GM20431 (cell line): ENCODE measurements around the gene DSCAM.
"Not testable (repeated sequence)": the region's sequence is repeated elsewhere in the genome, so short reads cannot be mapped to it uniquely, and the experiment has no call there.

Experiments used
- in situ Hi-C: fragments of 300-500 bp; cut with MseI, MboI; formaldehyde crosslinking; loops from one replicate; pipeline ENCODE4 v1.15.0; 2020; ENCODE audit warnings: low sequenced_read_pairs; ENCODE audit not compliant: unreplicated experiment

The DSCAM gene, protein sequence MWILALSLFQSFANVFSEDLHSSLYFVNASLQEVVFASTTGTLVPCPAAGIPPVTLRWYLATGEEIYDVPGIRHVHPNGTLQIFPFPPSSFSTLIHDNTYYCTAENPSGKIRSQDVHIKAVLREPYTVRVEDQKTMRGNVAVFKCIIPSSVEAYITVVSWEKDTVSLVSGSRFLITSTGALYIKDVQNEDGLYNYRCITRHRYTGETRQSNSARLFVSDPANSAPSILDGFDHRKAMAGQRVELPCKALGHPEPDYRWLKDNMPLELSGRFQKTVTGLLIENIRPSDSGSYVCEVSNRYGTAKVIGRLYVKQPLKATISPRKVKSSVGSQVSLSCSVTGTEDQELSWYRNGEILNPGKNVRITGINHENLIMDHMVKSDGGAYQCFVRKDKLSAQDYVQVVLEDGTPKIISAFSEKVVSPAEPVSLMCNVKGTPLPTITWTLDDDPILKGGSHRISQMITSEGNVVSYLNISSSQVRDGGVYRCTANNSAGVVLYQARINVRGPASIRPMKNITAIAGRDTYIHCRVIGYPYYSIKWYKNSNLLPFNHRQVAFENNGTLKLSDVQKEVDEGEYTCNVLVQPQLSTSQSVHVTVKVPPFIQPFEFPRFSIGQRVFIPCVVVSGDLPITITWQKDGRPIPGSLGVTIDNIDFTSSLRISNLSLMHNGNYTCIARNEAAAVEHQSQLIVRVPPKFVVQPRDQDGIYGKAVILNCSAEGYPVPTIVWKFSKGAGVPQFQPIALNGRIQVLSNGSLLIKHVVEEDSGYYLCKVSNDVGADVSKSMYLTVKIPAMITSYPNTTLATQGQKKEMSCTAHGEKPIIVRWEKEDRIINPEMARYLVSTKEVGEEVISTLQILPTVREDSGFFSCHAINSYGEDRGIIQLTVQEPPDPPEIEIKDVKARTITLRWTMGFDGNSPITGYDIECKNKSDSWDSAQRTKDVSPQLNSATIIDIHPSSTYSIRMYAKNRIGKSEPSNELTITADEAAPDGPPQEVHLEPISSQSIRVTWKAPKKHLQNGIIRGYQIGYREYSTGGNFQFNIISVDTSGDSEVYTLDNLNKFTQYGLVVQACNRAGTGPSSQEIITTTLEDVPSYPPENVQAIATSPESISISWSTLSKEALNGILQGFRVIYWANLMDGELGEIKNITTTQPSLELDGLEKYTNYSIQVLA (N-terminal part only)

DNA sequence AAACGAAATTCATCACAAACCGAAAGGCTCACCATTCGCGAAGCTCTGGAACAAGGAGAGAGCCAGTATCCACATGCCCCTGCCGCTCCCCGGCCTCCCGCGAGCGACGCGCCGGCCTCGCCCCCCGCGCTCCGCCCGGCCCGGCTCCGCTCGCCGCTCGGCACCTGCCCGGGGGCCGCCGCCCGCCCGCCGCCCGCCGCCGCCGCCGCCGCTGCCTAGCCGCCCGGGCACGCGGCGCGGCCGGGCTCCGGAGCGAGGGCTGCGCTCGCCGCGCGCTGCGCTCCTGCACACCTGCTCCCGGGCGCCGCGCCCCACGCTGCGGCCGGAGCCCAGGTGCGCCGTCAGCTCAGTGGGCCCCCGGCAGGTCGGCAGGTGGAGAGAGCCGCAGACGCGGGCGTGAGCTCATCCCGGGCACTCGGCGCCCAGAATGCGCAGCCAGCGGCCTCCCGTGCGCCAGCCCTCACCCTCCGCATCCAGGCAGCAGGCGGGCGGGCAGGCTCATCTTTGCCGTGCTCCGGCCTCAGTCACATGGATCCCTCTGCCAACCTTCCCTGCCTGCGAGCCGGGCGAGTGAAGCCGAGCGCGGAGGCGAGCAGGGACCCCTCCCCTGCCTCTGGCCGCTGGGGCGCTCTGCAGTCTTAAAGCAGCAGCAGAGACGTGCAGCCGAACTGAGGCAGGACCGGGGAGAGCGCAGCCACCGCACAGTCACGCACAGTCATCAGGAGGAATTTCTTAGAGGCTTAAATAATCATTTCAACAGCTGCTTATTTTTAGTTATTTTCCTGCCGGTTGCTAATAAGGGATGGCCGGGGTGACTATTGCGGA lies at the start of gene DSCAM:
Gene DSCAM, minus strand, starts transcription at position 572 of the 825 bp plus-strand sequence. Its CDS starts 497 bp downstream, at position 75.
- in situ Hi-C loops, result no loop called here

DNA sequence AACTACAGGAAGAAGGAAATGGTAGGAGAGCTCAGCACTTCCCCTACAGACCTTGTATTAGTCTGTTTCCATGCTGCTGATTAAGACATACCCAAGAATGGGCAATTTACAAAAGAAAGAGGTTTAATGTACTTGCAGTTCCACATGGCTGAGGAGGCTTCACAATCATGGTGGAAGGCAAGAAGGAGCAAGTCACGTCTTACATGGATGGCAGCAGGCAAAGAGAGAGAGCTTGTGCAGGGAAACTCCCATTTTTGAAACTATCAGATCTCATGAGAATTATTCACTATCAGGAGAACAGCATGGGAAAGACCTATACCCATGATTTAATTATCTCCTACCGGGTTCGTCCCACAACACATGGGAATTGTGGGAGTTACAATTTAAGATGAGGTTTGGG lies 48.7 kb upstream of the DSCAM start:
- in situ Hi-C loops, result not testable (repeated sequence)

DNA sequence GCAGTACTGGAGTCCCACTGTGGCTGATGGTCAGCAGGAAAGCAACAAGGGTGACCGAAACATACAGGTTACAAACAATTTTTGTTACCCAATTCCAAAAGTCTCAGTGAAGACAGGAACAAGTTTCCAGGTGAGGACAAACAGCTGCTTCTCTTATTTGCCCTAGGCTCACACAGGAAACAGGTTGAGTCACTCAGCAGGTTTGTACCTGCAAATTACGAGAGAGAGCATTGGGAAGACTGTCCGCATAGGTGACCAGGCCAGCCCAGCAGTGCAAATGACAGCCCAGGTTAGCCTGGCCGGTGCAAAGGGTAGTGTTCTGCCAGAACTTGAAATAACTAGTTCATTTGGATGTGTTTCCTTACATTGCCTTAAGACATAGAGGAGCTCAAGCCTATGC lies 40.0 kb upstream of the DSCAM start:
- in situ Hi-C loops, result no loop called here

DNA sequence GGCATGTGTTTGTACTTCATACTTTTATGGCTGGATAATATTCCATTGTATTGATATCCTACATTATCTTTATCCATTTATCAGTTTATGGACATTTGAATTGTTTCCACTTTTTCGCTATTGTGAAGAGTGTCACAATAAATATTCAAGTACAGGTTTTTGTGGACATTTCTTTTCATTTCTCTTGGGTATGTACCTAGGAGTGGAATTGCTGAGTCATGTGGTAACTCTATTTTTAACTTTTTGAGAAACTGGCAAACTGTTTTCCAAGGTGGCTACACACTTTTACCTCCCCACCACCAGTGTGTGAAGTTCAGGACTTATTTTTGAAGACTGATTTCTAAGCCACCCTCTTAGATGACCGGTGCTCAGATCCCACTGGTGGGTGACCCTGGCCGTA lies 39.0 kb upstream of the DSCAM start:
- in situ Hi-C loops, result no loop called here

DNA sequence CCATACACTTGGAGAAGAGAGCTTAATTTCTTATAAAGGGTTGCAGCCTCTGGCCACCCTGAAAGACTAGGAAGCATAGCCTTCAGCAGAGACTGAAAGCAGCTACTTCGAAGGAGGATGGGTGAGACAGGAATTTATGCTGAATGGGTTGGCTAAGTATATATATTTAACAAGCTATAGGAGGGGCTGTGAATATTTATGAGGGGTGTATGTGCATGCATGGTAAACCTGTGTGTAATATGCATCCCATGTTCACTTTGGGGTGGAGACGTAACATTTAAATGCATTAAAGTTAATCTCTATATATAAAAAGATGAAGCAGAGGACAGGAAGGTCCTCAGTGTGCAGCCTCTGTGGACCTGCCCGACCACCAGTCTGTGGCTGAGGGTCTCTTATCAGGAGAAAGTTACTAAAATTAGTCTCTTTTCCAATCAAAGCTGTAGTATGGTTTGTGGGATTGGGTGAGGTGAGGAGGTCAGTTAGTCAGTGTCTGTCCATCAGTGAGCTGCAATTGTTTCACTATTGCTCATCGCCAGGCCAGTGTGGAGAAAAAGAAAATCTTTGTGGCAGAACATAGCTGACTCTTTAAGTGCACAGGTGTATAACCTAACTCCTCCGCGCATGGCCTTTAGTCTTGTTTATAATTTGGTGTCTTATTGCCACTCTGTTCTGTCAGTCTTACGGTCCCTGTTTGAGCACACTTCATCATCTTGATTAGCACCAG lies 35.4 kb upstream of the DSCAM start:
- in situ Hi-C loops, result no loop called here

DNA sequence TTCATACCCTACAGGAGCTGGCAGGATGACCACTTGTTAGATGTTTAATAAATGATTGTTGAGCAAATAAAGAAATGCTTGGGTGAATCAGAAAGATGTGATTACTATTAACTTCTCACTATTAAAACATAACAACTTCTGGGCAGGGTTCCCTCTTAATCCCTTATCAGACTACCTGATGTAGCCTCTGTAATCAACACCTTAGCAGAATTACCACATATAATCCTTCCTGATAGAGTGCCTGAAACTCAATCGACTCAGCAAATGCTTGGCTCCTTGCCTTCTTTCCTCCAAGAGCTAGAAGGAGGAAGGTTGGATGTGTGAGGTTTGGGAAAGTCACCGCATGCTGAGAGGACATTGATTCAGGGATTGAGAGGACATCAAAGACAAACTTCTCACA lies 34.8 kb upstream of the DSCAM start:
- in situ Hi-C loops, result no loop called here

DNA sequence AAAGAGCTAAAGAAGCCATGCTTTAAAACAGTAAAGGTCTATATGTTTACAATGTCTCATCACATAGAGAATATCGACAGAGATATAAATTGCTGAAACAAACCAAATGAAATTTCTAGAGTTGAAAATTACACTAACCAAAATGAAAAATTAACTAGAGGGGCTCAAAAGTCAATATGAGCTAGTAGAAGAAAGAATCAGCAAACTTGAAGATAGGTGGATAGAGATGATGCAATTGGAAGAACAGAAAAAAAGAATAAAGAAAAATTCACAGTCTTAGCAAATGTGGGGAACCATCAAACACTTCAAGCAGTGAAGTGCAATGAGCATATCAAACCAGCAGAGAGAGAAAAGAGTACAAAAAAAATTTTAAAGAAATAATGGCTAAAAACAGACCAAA lies 24.1 kb upstream of the DSCAM start:
- in situ Hi-C loops, result no loop called here

DNA sequence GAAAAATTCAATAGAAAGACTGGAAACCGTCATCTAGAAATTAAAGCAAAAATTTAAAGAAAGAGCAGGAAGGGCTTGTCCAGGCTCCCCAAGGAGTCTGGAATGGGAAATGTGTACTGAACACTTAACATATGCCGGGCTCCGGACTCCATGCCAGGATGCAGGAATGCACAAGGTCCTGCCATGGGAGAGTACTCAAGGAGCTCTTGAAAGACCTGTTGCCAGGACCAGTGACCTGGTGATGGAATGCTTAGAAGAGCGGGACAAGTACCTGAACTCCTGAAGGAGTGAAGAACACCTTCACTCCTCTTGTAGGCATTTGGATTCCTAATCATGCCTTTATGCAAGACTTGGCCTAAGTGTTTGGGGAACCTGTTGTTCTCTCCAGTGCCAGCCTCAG lies 16.9 kb upstream of the DSCAM start:
- in situ Hi-C loops, result no loop called here

DNA sequence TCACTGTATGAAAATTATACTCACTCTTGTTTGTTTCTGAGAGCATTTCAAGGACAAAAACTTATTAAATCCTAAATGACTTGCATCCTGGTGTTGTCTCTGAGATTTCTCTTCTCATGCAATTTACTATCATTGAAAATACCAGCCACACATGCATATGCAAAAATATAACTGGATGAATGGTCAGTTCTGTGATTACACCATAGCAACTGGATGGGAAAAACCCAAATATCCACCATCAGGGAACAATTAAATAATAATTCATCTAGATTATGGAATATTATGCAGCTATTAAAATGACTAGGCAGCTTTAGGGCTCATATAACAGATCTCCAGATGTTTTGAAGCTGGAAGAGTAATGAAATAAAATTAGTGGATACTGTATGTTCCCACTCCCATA lies 11.6 kb upstream of the DSCAM start:
- in situ Hi-C loops, result no loop called here

DNA sequence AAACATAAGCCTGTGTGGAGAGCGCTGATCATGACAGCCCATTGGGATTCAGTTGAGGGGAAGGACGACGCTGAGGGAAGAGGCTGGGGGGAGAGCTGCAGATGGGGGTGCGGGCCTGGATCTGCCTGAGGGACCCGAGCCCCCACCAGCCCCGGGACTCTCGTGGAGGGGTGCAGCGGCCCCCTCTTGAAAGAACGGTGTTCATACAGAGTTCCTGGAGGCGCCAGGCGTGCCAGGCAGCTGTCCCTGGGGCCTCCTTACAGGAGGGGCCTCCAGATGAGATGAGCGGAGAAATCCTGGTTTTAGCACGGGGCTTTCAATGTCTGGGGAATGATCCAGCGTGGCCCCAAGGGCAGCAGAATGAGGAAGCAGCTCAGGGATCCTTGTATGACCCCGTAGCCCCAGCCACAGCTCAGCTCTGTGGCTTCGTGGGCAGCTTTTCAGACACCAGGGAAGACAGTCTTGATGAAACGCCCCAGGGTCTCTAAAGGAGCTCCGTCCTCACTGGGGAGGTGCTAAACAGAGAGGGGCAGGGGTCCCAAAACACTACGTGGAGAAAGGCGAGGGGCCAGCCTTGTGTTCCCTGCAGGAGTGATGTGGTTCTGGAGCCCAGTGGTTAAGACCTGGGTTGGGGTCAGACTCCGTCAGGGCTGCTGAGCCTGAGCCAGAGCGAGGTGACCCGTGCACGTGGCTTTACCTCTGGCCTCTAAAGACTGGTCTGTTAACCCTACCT lies 7.2 kb upstream of the DSCAM start:
- in situ Hi-C loops, result no loop called here

DNA sequence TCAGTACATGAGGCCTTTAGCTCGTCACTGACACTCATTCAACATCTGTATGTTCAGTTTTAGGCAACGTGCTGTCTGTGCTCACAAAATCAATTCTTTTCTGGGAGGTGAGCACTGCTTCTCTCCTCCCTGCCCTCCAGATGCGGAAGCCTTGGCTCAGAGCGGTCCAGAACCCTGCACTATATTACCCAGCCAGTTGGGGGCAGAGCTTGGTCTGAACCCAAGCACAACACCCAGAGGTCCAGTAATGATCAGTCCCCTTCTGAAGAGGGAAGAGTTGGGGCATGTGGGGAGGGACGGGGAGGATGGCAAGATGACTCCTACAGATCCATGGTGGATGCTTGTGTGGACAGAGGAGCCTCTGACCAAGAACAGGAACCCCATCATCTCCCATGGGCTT lies 5.6 kb upstream of the DSCAM start:
- in situ Hi-C loops, result no loop called here

DNA sequence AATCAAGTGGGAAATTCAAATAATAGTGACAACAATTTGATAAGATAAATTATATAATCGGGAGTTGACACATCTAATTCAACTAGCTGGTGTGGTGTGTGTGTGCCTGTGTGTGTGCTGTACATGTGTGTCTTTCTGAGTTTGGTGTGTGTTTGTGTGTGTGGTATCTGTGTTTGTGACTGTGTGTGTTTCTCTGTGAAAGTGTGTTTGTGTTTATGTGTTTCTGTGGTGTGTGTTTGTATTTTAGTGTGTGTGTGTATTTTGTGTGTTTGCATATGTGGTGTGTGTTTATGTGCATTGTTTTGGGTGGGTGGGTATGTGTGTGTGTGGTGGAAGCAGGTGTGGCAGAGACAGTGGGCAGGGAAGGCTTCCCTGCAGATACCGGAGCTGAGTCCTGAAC lies 4.8 kb upstream of the DSCAM start:
- in situ Hi-C loops, result no loop called here

DNA sequence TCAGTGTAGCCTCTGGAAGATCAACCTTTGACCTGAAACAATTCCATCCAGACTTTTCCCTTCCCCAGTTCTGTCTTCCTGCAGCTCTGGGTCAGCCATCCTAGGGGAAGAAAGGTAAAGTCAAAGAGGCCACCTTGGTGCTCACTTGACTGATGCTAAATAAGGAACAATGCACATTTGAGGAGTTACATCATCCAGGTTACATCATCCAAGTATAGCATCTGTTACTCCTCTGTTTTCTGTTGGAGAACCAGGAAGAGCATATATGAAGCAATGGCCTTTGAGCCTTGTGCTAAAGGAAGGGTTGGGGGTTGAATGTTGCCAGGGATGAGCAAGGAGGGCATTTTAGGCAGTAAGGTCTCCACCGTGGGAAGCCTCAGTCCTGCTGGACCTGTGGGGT lies 3.1 kb upstream of the DSCAM start:
- in situ Hi-C loops, result no loop called here

DNA sequence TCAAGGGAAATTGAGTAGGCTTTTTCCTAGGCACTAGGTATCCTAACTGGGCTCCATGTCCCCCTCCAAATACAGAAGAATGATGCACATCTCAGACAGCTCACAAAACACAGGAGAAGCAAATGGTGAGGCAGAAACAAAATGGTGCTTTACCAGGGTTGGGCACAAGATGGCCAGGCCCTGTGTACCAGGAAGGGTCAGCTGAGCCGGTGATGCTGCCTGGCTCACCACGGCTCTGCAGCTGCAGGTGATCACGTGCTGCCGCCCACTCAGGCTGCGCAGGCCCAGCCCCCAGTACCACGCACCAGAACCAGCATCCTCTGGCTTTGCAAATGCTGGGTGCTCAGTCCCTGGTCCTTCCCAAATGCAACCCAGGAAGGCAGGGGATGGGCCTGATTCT lies 993 bp upstream of the DSCAM start:
- in situ Hi-C loops, result no loop called here

DNA sequence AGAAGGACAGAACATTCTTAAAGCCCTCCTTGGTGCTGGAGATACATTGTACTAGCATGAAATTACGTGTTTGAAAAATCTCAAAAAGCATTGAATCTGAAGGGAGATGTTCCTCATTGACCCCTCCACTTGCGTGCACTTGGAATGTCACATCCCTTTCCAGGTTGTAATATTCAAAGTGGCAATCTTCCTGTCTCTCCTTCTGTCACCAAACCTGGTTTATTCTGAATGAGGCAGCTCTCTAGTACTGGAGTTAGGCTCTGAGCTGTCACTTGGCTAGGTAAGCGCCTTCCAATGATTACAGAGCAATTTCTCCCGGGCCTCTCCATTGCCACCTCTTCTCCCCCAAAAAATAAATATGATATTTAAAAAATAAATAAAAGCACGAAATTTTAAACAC lies 855 bp downstream of the DSCAM start:
- in situ Hi-C loops, result no loop called here

DNA sequence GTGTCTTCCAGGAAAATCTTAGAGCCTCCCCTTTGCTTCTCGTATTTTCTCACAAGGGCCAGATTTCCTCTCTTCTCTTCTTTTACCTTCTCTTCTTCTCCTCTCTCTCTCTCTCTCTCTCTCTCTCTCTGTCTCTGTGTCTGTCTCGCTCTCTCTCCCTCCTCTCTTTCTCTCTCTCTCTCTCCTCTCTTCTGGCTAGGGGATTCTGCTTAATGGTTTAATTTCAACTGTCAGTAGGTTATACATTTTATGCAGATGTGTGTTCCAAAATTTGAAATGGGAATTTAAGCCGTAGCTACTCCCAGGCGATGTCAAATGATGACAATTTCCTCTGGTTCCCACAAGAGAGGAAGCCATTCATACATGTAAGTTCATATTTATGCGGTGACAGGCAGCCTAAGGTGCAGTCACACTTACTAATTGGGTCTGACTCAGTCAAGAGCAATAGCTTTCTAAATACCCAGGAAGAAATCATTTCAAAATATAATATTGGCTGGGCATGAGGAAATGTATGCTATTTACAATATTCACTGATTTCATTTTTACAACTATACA lies 1.4 kb downstream of the DSCAM start:
- in situ Hi-C loops, result no loop called here

DNA sequence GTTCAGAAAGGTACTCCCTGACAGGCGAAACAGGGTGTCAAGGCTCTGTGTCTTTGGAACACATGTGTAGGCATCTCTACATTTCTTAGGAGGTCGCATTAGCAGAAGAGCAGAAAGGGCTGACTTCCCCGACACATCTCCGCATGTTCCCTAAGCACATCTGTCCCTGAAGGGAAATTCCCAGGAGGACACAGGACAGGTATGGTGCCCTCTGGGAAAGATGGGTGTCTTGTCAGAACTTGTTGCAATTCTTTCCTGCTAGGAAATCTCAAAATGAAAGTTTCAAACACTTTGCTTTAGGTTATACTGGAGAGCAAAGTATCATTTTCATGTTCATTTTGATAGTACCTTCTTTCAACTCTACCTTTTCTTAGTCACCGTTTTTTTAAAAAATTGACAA lies 2.0 kb downstream of the DSCAM start:
- in situ Hi-C loops, result no loop called here

DNA sequence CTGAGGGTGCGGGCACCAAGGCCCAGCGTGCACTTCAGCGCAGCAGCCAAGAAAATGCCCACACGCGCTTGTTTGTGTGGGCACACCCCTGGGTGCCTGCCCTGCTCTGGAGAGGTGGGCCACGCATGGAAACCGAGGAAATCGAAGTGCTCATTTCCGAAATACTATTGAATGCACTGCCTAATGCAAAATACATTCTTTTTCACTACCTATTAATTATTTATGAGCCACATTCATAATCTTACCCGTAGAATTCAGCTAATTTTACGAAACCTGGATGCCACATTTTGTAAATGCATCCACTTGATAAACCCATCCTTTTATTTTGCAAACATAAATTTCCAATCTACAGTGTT lies 4.8 kb downstream of the DSCAM start:
- in situ Hi-C loops, result no loop called here
